RPMI7951 (cell line): ENCODE results near the gene ARPC1B. TPM values are rescaled to one million over a fixed set of nuclear protein-coding genes. Genes with fewer than 3 reads are reported as not detected.
A peak's percentile ranks its signal among the peaks of the same experiment; 100 is the strongest.
"Not testable (repeated sequence)": the region's sequence is repeated elsewhere in the genome, so short reads cannot be mapped to it uniquely, and the experiment has no call there.

ENCODE experiments used
- DNase-seq: peaks from one replicate; pipeline ENCODE4 v3.0.0-alpha.2; 2012; ENCODE audit warnings: low read depth
- total RNA-seq: library from RNA; depleted of rRNA; stranded (reverse); fragments of >200 nt; shearing (Covaris generic); gene quantifications from 2 replicates; pipeline ENCODE4 v1.2.3, GENCODE V29; 2014; rRNA removed

The ARPC1B gene
- 248 and 283 TPM in 2 replicates for total RNA-seq

- DNase-seq, result peak; percentile 70
These were observed at the start of gene ARPC1B for GRCh38 chr7:99374111-99375064. TSS of gene ARPC1B (plus strand) at chr7:99374730. CDS start at chr7:99385715, 10,985 bp downstream.

GRCh38 chr7:99325001-99325493 lies 49.5 kb upstream of the ARPC1B start:
- DNase-seq, result no peak

- DNase-seq, result peak; percentile 89
These were observed 48.7 kb upstream of the ARPC1B start, which contains the start of gene ARPC1A for GRCh38 chr7:99325592-99326407. TSS of gene ARPC1A (plus strand) at chr7:99325898. CDS start at chr7:99333354, 7,456 bp downstream.

GRCh38 chr7:99326408-99326782 lies 48.1 kb upstream of the ARPC1B start:
- DNase-seq, result no peak

GRCh38 chr7:99330314-99330961 lies 44.1 kb upstream of the ARPC1B start:
- peak; percentile 60 for DNase-seq

GRCh38 chr7:99331002-99331401 lies 43.5 kb upstream of the ARPC1B start:
- DNase-seq, result peak; percentile 4

GRCh38 chr7:99339595-99339994 lies 34.9 kb upstream of the ARPC1B start:
- DNase-seq, result no peak

GRCh38 chr7:99340659-99341058 lies 33.9 kb upstream of the ARPC1B start:
- DNase-seq, result no peak

- DNase-seq, result no peak
These were observed 30.4 kb upstream of the ARPC1B start for GRCh38 chr7:99344061-99344647.

GRCh38 chr7:99350641-99351040 lies 23.9 kb upstream of the ARPC1B start:
- not testable (repeated sequence) for DNase-seq

GRCh38 chr7:99352247-99352646 lies 22.3 kb upstream of the ARPC1B start:
- no peak for DNase-seq

- no peak for DNase-seq
These were observed 19.4 kb upstream of the ARPC1B start for GRCh38 chr7:99355098-99355497.

GRCh38 chr7:99357701-99358490 lies 16.6 kb upstream of the ARPC1B start:
- DNase-seq, result peak; percentile 72

GRCh38 chr7:99358521-99358920 lies 16.0 kb upstream of the ARPC1B start:
- not testable (repeated sequence) for DNase-seq

- DNase-seq, result no peak
These were observed 14.9 kb upstream of the ARPC1B start for GRCh38 chr7:99359465-99360154.

- peak; percentile 70 for DNase-seq
These were observed 11.7 kb upstream of the ARPC1B start for GRCh38 chr7:99362801-99363200.

GRCh38 chr7:99363286-99363685 lies 11.2 kb upstream of the ARPC1B start:
- DNase-seq, result no peak

- no peak for DNase-seq
These were observed 9.0 kb upstream of the ARPC1B start for GRCh38 chr7:99365318-99366141.

GRCh38 chr7:99366646-99367045 lies 7.9 kb upstream of the ARPC1B start:
- DNase-seq, result no peak
